ENCODE measurements around the gene CHD6.

The CHD6 gene

DNA sequence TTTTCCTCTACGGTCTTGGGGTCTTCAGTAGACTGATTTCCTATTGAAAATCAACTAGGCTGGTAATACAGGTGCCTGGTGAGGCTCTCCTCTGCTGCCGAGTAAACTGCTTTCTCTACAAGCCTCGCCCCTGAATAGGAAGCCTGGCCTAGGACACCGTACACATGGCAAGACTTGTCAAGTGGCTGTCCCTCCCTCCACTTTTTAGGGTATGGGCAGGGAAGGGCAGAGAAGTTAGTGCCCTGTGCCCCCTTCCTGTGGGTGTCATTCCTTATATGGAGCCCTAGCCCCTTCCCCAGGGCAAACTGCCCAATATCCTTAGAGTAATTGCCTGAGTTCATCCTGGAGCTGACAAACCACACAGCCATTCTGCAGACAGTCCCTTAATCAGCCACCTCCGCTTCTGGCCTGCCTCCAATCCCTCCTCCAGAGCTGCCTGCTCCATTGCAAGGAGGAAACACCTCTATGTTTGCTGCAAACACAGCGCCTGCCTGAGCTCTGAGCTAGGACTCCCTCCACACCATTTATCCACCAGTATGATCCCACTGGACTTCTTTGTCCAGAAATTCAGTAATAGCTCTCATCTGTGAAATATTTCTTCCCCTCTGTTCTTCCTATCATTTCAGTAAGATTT lies 93.1 kb downstream of the CHD6 start:
- no peaks in the 10 kb centered on the region for H3K36me3 ChIP-seq
- H3K4me3 ChIP-seq (ENCODE audit: low read depth in 1 of 2, low read length in 1 of 2) = no peak overlapping the region
- no peak overlapping the region for H3K27ac ChIP-seq
- no peaks in the 10 kb centered on the region for H3K27me3 ChIP-seq
- H3K4me1 ChIP-seq (ENCODE audit: control insufficient read depth in 1 of 2, insufficient read depth in 1 of 2, low read depth in 1 of 2, low read length in 1 of 2) = no peaks in the 10 kb centered on the region
- H3K9me3 ChIP-seq = no peaks in the 10 kb centered on the region
- no peak for TF ChIP-seq CTCF (IDR thresholded peaks at IDR 0.05)

DNA sequence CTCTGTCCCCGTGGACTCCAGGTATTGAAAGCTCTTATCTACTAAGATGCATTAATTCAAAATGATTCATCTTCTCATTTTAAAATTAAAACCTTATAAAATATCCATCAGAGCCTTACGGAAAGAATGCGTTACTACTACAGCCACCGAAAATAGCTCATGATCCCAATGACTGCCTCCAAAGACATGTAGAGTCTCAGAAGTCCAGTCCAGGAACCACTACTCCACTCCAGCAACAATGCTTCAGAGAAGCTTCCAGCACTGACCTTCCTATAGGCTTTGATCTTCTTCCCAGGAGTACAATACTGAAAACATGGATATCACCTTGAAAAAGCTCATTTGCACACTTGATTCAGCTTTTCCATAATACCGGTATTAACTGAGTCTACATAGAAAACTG lies 94.3 kb downstream of the CHD6 start:
- Histone ChIP-seq H3K4me3 (ENCODE audit: low read depth in 1 of 2, low read length in 1 of 2) (no peak overlapping the region), H3K36me3 (no peaks in the 10 kb centered on the region), H3K4me1 (ENCODE audit: control insufficient read depth in 1 of 2, insufficient read depth in 1 of 2, low read depth in 1 of 2, low read length in 1 of 2) (no peaks in the 10 kb centered on the region), H3K27me3 (no peaks in the 10 kb centered on the region), H3K9me3 (no peaks in the 10 kb centered on the region), H3K27ac (no peak overlapping the region)
- no peak for TF ChIP-seq CTCF (IDR thresholded peaks at IDR 0.05)

DNA sequence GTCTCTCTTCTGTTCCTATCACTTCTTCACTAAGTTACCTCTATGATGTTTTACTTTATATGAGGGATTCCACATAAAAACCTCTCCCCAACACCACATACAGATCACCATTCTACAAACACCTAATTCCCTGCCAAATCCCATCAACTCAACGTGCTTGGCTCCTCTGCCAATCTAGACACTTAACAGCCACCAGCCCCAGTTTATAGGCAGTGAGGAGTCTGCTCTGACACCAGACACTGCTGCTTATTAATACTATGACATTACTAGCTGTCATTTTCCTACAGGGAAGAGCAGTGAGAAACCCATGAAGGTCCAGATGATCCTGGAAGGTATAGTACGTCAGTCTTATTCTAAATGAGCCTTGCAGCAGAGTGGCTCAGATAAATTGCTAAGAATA lies 104.3 kb downstream of the CHD6 start:
- Histone ChIP-seq H3K27me3 (no peaks in the 10 kb centered on the region), H3K4me3 (ENCODE audit: low read depth in 1 of 2, low read length in 1 of 2) (no peak overlapping the region), H3K4me1 (ENCODE audit: control insufficient read depth in 1 of 2, insufficient read depth in 1 of 2, low read depth in 1 of 2, low read length in 1 of 2) (peaks cover 0 to 6% of the 10 kb centered on the region in 2 experiments), H3K27ac (no peak overlapping the region), H3K36me3 (peaks cover 8% of the 10 kb centered on the region), H3K9me3 (no peaks in the 10 kb centered on the region)
- no peak for TF ChIP-seq CTCF (IDR thresholded peaks at IDR 0.05)

DNA sequence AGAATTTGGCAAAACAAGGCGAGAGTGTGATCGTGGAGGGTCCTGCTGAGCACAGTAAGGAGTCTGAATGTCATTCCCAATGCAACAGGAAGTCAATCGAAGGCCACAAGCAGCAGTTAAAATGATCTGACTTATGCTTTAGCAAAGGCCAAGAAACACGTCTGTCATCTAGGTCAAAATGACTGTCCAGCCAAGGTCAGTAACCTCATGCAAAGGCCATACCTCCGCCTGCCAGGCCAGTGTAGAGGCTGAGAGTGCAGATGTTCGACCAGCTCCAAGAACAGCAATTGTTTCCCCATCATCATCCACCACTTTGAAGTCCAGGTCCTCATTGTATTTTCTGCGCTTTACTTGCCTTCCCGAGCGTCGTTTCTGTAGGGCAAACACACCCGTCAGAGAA lies 105.6 kb downstream of the CHD6 start:
- no peak for TF ChIP-seq CTCF (IDR thresholded peaks at IDR 0.05)
- Histone ChIP-seq H3K36me3 (peaks cover 8% of the 10 kb centered on the region), H3K27ac (no peak overlapping the region)

GRCh38 chr20:41510847-41511450 lies 107.2 kb downstream of the CHD6 start:
- Histone ChIP-seq H3K27ac (no peak overlapping the region), H3K36me3 (peaks cover 8% of the 10 kb centered on the region), H3K27me3 (no peaks in the 10 kb centered on the region), H3K9me3 (no peaks in the 10 kb centered on the region), H3K4me3 (ENCODE audit: low read depth in 1 of 2, low read length in 1 of 2) (no peak overlapping the region), H3K4me1 (ENCODE audit: control insufficient read depth in 1 of 2, insufficient read depth in 1 of 2, low read depth in 1 of 2, low read length in 1 of 2) (peaks cover 0 to 6% of the 10 kb centered on the region in 2 experiments)
- no peak for TF ChIP-seq CTCF (IDR thresholded peaks at IDR 0.05)

More for the DNA sequence above, 105.6 kb downstream of the CHD6 start:
- no peak overlapping the region for H3K4me3 ChIP-seq (ENCODE audit: low read depth in 1 of 2, low read length in 1 of 2)
- H3K4me1 ChIP-seq (ENCODE audit: control insufficient read depth in 1 of 2, insufficient read depth in 1 of 2, low read depth in 1 of 2, low read length in 1 of 2) = peaks cover 0 to 6% of the 10 kb centered on the region in 2 experiments
- H3K9me3 ChIP-seq = no peaks in the 10 kb centered on the region
- H3K27me3 ChIP-seq = no peaks in the 10 kb centered on the region

All from neutrophil (primary cell).